OCI-LY1 (cell line): ENCODE measurements around the gene SAMD3.

Experiments
- EZH2 ChIP-seq: fragments of 200-600 bp; sonication (generic), shearing (Covaris generic); IDR thresholded peaks from 2 replicates; pipeline ENCODE4 v1.8.0; 2017; ENCODE audit warnings: borderline replicate concordance, mixed run types, mild to moderate bottlenecking, antibody characterized with exemption, low read length, moderate library complexity, mixed read lengths
- TF ChIP-seq, protein P1 (sequence below): fragments of 200-600 bp; sonication (generic), shearing (Covaris generic); IDR thresholded peaks from 2 replicates; pipeline ENCODE4 v1.5.1; 2017; ENCODE audit warnings: mild to moderate bottlenecking, antibody characterized with exemption, low read length, moderate library complexity, mixed read lengths

DNA sequence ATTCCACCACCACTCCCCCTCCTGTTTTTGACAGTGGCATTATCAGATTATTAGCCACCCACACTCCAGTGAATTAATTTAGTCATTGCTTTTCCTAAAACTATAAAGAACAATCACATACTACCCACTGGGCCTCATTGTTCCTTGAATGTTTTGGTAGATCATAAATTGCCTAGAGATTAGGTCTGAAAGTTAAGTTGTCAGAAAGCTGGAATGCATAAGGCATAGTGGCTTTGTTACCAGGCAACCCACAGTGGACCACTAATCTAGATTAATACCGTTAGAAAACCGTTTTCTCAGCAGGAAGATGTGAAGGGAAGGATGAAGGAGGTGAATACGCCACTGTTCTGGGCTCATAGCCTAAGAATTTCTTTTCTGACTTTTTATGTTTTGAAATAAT lies 75.6 kb downstream of the SAMD3 start:
- TF ChIP-seq, protein P1, sequence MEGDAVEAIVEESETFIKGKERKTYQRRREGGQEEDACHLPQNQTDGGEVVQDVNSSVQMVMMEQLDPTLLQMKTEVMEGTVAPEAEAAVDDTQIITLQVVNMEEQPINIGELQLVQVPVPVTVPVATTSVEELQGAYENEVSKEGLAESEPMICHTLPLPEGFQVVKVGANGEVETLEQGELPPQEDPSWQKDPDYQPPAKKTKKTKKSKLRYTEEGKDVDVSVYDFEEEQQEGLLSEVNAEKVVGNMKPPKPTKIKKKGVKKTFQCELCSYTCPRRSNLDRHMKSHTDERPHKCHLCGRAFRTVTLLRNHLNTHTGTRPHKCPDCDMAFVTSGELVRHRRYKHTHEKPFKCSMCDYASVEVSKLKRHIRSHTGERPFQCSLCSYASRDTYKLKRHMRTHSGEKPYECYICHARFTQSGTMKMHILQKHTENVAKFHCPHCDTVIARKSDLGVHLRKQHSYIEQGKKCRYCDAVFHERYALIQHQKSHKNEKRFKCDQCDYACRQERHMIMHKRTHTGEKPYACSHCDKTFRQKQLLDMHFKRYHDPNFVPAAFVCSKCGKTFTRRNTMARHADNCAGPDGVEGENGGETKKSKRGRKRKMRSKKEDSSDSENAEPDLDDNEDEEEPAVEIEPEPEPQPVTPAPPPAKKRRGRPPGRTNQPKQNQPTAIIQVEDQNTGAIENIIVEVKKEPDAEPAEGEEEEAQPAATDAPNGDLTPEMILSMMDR, result no peak
- no peak for TF ChIP-seq EZH2
